ENCODE measurements around the gene SART3.
"Not testable (repeated sequence)": the region's sequence is repeated elsewhere in the genome, so short reads cannot be mapped to it uniquely, and the experiment has no call there.

Gene SART3

GRCh38 chr12:108485371-108485770 is 75.6 kb downstream of the SART3 start:
- DNase-seq, result not testable (repeated sequence)

- DNase-seq, result no peak
Observed at GRCh38 chr12:108484845-108485244, 76.1 kb downstream of the SART3 start.

- no peak for DNase-seq
Observed at GRCh38 chr12:108484431-108484830, 76.5 kb downstream of the SART3 start.

GRCh38 chr12:108483213-108484059 is 77.5 kb downstream of the SART3 start:
- DNase-seq, result no peak

- DNase-seq, result no peak
Observed at GRCh38 chr12:108482717-108483212, 78.2 kb downstream of the SART3 start.

- no peak for DNase-seq
Observed at GRCh38 chr12:108479364-108480070, 81.5 kb downstream of the SART3 start.

GRCh38 chr12:108478611-108479206 is 82.3 kb downstream of the SART3 start:
- no peak for DNase-seq

GRCh38 chr12:108477881-108478259 is 83.1 kb downstream of the SART3 start:
- DNase-seq, result no peak

GRCh38 chr12:108477055-108477880 is 83.7 kb downstream of the SART3 start:
- no peak for DNase-seq

GRCh38 chr12:108475396-108475795 is 85.6 kb downstream of the SART3 start:
- no peak for DNase-seq

GRCh38 chr12:108473400-108474055 is 87.4 kb downstream of the SART3 start:
- DNase-seq, result no peak
